ENCODE data around the gene SEMA4D. TPM values are rescaled to one million over a fixed set of nuclear protein-coding genes. Genes with fewer than 3 reads are reported as not detected.

SEMA4D gene
- total and polyA plus RNA-seq, 4 donors, result 1.4 to 26.2 (median 13.5) TPM

GRCh38 chr9:89462817-89463683 is 34.9 kb downstream of the SEMA4D start:
- ATAC-seq (ENCODE audit: low FRiP score) (no peak), DNase-seq (no peak)
- Histone ChIP-seq H3K9me3 (ENCODE audit: control insufficient read depth, low read length) (no peaks in the 10 kb centered on the region), H3K36me3 (ENCODE audit: control insufficient read depth in 1 of 2, insufficient read depth in 2 of 2, low read length in 1 of 2) (no peaks in the 10 kb centered on the region), H3K4me1 (ENCODE audit: control insufficient read depth in 1 of 2, insufficient read depth in 2 of 2, low read length in 2 of 2) (no peaks in the 10 kb centered on the region), H3K27ac (ENCODE audit: low read depth in 1 of 2, low read length in 2 of 2) (no peak overlapping the region), H3K4me3 (ENCODE audit: low read length in 2 of 2) (no peak overlapping the region), H3K27me3 (ENCODE audit: control insufficient read depth in 1 of 2, insufficient read depth in 2 of 2, low read length in 1 of 2) (no peaks in the 10 kb centered on the region)
- WGBS, 2 donors, result 96 to 97% methylated on average over 7 to 9 of the region's 9 CpGs
- intact Hi-C loops (cut with DNase I), result no loop called here

- ATAC-seq (ENCODE audit: low FRiP score) (no peak), DNase-seq (peak in 1 of 2 donors; percentile 3)
- no peak overlapping the region for H3K27ac ChIP-seq (ENCODE audit: low read depth in 1 of 2, low read length in 2 of 2)
- intact Hi-C loops (cut with DNase I), result no loop called here
- H3K27me3 ChIP-seq (ENCODE audit: control insufficient read depth in 1 of 2, insufficient read depth in 2 of 2, low read length in 1 of 2), result no peaks in the 10 kb centered on the region
- no peaks in the 10 kb centered on the region for H3K36me3 ChIP-seq (ENCODE audit: control insufficient read depth in 1 of 2, insufficient read depth in 2 of 2, low read length in 1 of 2)
- no peak overlapping the region for H3K4me3 ChIP-seq (ENCODE audit: low read length in 2 of 2)
- 55 to 65% methylated on average over 5 of the region's 5 CpGs for WGBS, 2 donors
- H3K9me3 ChIP-seq (ENCODE audit: control insufficient read depth, low read length), result no peaks in the 10 kb centered on the region
- no peaks in the 10 kb centered on the region for H3K4me1 ChIP-seq (ENCODE audit: control insufficient read depth in 1 of 2, insufficient read depth in 2 of 2, low read length in 2 of 2)
Observed at GRCh38 chr9:89462199-89462598, 35.7 kb downstream of the SEMA4D start.

DNA sequence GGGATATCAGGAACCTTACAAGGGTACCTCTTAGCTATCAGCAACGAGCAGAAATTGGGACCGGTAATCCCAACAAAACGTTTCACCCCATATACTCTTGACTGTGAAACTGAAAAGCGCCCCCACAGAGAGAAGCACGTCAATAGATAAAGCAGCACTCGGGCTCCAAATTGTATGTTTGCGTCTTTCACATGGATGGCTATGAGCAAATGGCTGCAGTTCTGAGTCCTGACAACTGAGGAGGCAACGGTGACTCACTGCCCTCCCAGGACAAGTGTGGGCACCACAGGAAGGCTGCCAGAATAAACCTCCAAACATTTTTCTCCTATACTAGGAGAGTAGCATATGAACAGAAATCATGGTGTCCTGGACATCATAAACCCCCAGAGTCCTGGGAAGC is 36.6 kb downstream of the SEMA4D start:
- H3K36me3 ChIP-seq (ENCODE audit: control insufficient read depth in 1 of 2, insufficient read depth in 2 of 2, low read length in 1 of 2), result no peaks in the 10 kb centered on the region
- ATAC-seq (ENCODE audit: low FRiP score) (no peak), DNase-seq (peak in 1 of 2 donors; percentile 64)
- H3K9me3 ChIP-seq (ENCODE audit: control insufficient read depth, low read length), result no peaks in the 10 kb centered on the region
- H3K27ac ChIP-seq (ENCODE audit: low read depth in 1 of 2, low read length in 2 of 2), result no peak overlapping the region
- H3K27me3 ChIP-seq (ENCODE audit: control insufficient read depth in 1 of 2, insufficient read depth in 2 of 2, low read length in 1 of 2), result no peaks in the 10 kb centered on the region
- H3K4me3 ChIP-seq (ENCODE audit: low read length in 2 of 2), result no peak overlapping the region
- intact Hi-C loops (cut with DNase I), result no loop called here
- 20 to 27% methylated on average over 8 of the region's 8 CpGs for WGBS, 2 donors
- H3K4me1 ChIP-seq (ENCODE audit: control insufficient read depth in 1 of 2, insufficient read depth in 2 of 2, low read length in 2 of 2), result no peaks in the 10 kb centered on the region

GRCh38 chr9:89460551-89460950 is 37.4 kb downstream of the SEMA4D start:
- no peaks in the 10 kb centered on the region for H3K4me1 ChIP-seq (ENCODE audit: control insufficient read depth in 1 of 2, insufficient read depth in 2 of 2, low read length in 2 of 2)
- 95 to 98% methylated on average over 10 of the region's 10 CpGs for WGBS, 2 donors
- H3K4me3 ChIP-seq (ENCODE audit: low read length in 2 of 2), result no peak overlapping the region
- intact Hi-C loops (cut with DNase I), result no loop called here
- H3K27ac ChIP-seq (ENCODE audit: low read depth in 1 of 2, low read length in 2 of 2), result no peak overlapping the region
- no peaks in the 10 kb centered on the region for H3K9me3 ChIP-seq (ENCODE audit: control insufficient read depth, low read length)
- H3K27me3 ChIP-seq (ENCODE audit: control insufficient read depth in 1 of 2, insufficient read depth in 2 of 2, low read length in 1 of 2), result no peaks in the 10 kb centered on the region
- DNase-seq (peak in 1 of 2 donors; percentile 36), ATAC-seq (ENCODE audit: low FRiP score) (no peak)
- no peaks in the 10 kb centered on the region for H3K36me3 ChIP-seq (ENCODE audit: control insufficient read depth in 1 of 2, insufficient read depth in 2 of 2, low read length in 1 of 2)

- Histone ChIP-seq H3K4me1 (ENCODE audit: control insufficient read depth in 1 of 2, insufficient read depth in 2 of 2, low read length in 2 of 2) (no peaks in the 10 kb centered on the region), H3K27me3 (ENCODE audit: control insufficient read depth in 1 of 2, insufficient read depth in 2 of 2, low read length in 1 of 2) (no peaks in the 10 kb centered on the region), H3K9me3 (ENCODE audit: control insufficient read depth, low read length) (no peaks in the 10 kb centered on the region), H3K4me3 (ENCODE audit: low read length in 2 of 2) (no peak overlapping the region), H3K27ac (ENCODE audit: low read depth in 1 of 2, low read length in 2 of 2) (no peak overlapping the region), H3K36me3 (ENCODE audit: control insufficient read depth in 1 of 2, insufficient read depth in 2 of 2, low read length in 1 of 2) (no peaks in the 10 kb centered on the region)
- peak in 1 of 2 donors; percentile 32 for DNase-seq
- intact Hi-C loops (cut with DNase I), result no loop called here
- ATAC-seq (ENCODE audit: low FRiP score), result no peak
- WGBS, 2 donors, result 91% methylated on average over 8 of the region's 8 CpGs
Observed at GRCh38 chr9:89458768-89459496, 39.0 kb downstream of the SEMA4D start.

DNA sequence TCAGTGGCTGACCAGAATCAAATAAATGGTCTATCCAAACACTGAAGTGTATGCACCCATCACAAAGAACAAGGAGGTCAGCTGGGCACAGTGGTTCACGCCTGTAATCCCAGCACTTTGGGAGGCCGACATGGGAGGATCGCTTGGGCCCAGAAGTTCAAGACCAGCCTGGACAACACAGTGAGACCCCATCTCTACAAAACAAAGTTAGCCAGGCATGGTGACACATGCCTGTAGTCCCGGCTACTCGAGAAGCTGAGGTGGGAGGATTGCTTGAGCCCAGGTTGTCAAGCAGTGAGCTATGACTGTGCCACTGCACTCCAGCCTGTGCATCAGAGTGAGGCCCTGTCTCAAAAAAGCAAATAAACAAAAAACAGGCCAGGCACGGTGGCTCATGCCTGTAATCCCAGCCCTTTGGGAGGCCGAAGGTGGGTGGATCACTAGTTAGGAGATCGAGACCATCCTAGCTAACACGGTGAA is 40.5 kb downstream of the SEMA4D start:
- Histone ChIP-seq H3K27me3 (ENCODE audit: control insufficient read depth in 1 of 2, insufficient read depth in 2 of 2, low read length in 1 of 2) (no peaks in the 10 kb centered on the region), H3K27ac (ENCODE audit: low read depth in 1 of 2, low read length in 2 of 2) (no peak overlapping the region), H3K36me3 (ENCODE audit: control insufficient read depth in 1 of 2, insufficient read depth in 2 of 2, low read length in 1 of 2) (no peaks in the 10 kb centered on the region), H3K4me1 (ENCODE audit: control insufficient read depth in 1 of 2, insufficient read depth in 2 of 2, low read length in 2 of 2) (no peaks in the 10 kb centered on the region), H3K4me3 (ENCODE audit: low read length in 2 of 2) (no peak overlapping the region), H3K9me3 (ENCODE audit: control insufficient read depth, low read length) (no peaks in the 10 kb centered on the region)
- 91 to 93% methylated on average over 9 of the region's 9 CpGs for WGBS, 2 donors
- ATAC-seq (ENCODE audit: low FRiP score) (no peak), DNase-seq (no peak)
- intact Hi-C loops (cut with DNase I), result no loop called here

DNA sequence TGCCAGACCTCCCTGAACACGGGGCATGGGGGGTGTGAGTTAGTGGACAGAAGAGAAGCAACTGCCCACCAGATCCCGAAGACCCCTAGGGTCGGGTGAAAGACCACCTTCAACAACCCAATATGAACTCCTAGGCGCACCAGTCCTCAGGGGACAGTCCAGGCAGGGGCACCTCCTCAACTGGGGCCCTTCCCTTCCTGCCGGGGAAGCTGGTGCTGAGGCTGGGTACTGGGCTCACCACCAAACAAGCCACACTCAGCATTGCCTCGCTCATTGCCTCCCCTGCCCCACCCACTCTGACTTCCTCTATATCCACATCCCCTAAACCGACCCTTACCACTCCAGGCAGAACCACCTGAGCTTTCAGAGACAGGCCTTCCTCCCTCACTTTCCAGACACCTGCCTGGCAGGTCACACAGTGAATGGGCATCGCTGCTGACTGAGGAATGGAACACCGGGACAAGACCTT is 42.5 kb downstream of the SEMA4D start:
- no peak overlapping the region for H3K4me3 ChIP-seq (ENCODE audit: low read length in 2 of 2)
- DNase-seq (peak in 1 of 2 donors; percentile 65), ATAC-seq (ENCODE audit: low FRiP score) (peak; percentile 40)
- no peaks in the 10 kb centered on the region for H3K36me3 ChIP-seq (ENCODE audit: control insufficient read depth in 1 of 2, insufficient read depth in 2 of 2, low read length in 1 of 2)
- no peaks in the 10 kb centered on the region for H3K9me3 ChIP-seq (ENCODE audit: control insufficient read depth, low read length)
- 92 to 94% methylated on average over 9 of the region's 9 CpGs for WGBS, 2 donors
- H3K27ac ChIP-seq (ENCODE audit: low read depth in 1 of 2, low read length in 2 of 2), result no peak overlapping the region
- no peaks in the 10 kb centered on the region for H3K4me1 ChIP-seq (ENCODE audit: control insufficient read depth in 1 of 2, insufficient read depth in 2 of 2, low read length in 2 of 2)
- intact Hi-C loops (cut with DNase I), result no loop called here
- H3K27me3 ChIP-seq (ENCODE audit: control insufficient read depth in 1 of 2, insufficient read depth in 2 of 2, low read length in 1 of 2), result no peaks in the 10 kb centered on the region

DNA sequence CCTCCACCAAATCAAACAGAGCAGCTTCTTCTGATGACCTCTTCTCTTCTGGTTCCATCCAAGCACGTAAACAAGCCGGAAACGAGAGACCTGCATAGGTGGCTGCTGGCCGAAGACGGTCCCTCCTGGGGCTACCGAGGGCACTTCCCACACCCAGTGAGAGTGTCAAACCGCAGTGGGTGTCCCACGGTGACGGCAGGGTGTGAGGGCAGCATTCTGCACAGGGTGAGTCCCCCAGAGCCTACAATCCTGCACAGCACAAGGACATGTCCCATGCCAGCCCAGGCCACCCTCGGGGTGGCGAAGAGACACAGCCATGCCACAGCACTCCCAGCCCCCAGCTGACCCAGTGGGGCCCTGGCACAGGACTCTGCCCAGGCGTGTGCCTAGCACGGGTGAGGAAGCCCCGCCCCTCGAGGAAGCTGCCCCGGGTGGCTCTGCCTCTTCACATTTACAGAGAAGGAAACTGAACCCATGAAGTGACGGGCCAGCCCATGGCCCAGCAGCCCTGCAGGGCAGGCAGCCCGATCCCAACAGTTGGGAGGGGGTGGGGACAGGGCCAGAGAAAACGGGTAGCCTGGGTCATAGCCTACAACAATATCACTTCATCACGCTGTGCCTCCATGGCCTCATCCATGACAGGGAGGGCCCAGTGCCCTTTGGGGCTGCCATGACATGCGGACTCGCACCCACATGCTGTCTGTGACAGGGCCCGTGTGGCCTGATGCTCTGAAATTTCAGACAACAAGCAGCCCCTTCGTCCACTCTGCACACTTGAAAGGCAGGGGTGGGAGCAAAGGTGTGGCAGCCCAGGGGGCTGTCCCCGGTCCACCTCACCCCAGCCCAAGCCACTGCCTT is 43.2 kb downstream of the SEMA4D start:
- Histone ChIP-seq H3K9me3 (ENCODE audit: control insufficient read depth, low read length) (no peaks in the 10 kb centered on the region), H3K4me1 (ENCODE audit: control insufficient read depth in 1 of 2, insufficient read depth in 2 of 2, low read length in 2 of 2) (no peaks in the 10 kb centered on the region), H3K27me3 (ENCODE audit: control insufficient read depth in 1 of 2, insufficient read depth in 2 of 2, low read length in 1 of 2) (no peaks in the 10 kb centered on the region), H3K4me3 (ENCODE audit: low read length in 2 of 2) (no peak overlapping the region), H3K27ac (ENCODE audit: low read depth in 1 of 2, low read length in 2 of 2) (no peak overlapping the region), H3K36me3 (ENCODE audit: control insufficient read depth in 1 of 2, insufficient read depth in 2 of 2, low read length in 1 of 2) (no peaks in the 10 kb centered on the region)
- peak in 1 of 2 donors; percentile 71 for DNase-seq
- intact Hi-C loops (cut with DNase I), result no loop called here
- WGBS, 2 donors, result 90 to 92% methylated on average over 25 of the region's 25 CpGs
- ATAC-seq (ENCODE audit: low FRiP score), result peak; percentile 19

Measured in aorta (tissue), 5 donors.